Transverse colon (tissue), 4 donors: ENCODE results near the gene GRK3.

Source experiments
- EP300 ChIP-seq: sonication (generic); formaldehyde crosslinking; IDR thresholded peaks from one replicate; pipeline ENCODE4 v1.6.1; 2017; ENCODE audit warnings: antibody characterized with exemption, low read depth
- POLR2A ChIP-seq: fragments of 450-650 bp; IDR thresholded peaks from one replicate; pipeline ENCODE4 v1.6.1; 2016; ENCODE audit warnings: antibody characterized with exemption, mild to moderate bottlenecking, moderate library complexity
- POLR2AphosphoS5 ChIP-seq, 3 donors: sonication (generic); formaldehyde crosslinking; IDR thresholded peaks; one replicate each; pipeline ENCODE4 v1.6.1; 2016; ENCODE audit warnings: antibody characterized with exemption in 3 of 3
- TF ChIP-seq, protein P1 (sequence below), 5 experiments: fragments of 200-600 bp in 3 of 5; fragments of 450-650 bp in 2 of 5; sonication (generic) in 3 of 5; IDR thresholded peaks; 1 replicate in 2 of 5; 2 replicates in 3 of 5; pipeline ENCODE4 v1.5.1; 2016 to 2017; ENCODE audit warnings: antibody characterized with exemption in 5 of 5, inconsistent platforms in 3 of 5, mild to moderate bottlenecking in 2 of 5, moderate library complexity in 1 of 5

DNA sequence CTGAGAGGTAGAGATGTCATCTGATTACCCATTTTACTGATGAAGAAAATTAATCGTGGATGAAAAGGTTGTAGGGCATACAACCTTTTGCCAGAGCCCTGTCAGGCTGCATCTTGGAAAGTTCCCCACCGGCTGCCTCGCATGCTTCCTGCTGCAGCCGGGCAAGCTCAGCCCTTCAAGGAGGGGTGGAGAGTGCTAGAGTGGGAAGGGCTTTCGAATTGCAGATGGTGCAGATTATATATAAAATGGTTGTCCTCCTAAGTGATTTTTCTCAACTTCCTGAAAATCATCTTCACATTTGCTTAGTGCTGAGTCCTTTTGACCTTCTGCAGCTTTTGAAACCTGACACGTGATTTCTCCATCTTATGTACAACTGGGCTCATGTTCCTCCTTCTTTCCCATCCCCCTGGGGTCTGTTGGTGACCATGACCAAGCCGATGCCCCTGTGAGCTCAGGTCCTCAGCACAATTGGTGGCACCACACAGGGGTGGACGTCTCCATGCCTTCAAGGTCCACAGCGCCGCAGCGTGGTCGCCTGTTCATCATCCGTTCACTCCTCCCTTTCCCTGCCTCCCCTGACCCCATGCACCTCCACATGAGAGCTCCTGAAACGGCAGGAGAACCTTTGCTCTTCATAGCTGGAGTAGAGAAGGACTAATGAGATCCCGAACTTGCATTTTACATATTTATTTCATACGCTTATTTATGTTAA lies 129.9 kb downstream of the GRK3 start:
- TF ChIP-seq, protein P1, sequence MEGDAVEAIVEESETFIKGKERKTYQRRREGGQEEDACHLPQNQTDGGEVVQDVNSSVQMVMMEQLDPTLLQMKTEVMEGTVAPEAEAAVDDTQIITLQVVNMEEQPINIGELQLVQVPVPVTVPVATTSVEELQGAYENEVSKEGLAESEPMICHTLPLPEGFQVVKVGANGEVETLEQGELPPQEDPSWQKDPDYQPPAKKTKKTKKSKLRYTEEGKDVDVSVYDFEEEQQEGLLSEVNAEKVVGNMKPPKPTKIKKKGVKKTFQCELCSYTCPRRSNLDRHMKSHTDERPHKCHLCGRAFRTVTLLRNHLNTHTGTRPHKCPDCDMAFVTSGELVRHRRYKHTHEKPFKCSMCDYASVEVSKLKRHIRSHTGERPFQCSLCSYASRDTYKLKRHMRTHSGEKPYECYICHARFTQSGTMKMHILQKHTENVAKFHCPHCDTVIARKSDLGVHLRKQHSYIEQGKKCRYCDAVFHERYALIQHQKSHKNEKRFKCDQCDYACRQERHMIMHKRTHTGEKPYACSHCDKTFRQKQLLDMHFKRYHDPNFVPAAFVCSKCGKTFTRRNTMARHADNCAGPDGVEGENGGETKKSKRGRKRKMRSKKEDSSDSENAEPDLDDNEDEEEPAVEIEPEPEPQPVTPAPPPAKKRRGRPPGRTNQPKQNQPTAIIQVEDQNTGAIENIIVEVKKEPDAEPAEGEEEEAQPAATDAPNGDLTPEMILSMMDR (IDR thresholded peaks at IDR 0.05), result no peak
- no peak for TF ChIP-seq POLR2A
- TF ChIP-seq POLR2AphosphoS5 (IDR thresholded peaks at IDR 0.05), result no peak
- TF ChIP-seq EP300, result no peak
